CD4-positive, alpha-beta T cell (primary cell): ENCODE data around the gene STAG3. TPM values are rescaled to one million over a fixed set of nuclear protein-coding genes. Genes with fewer than 3 reads are reported as not detected.

ENCODE experiments used
- ATAC-seq: fragments of 200-7000 bp; cut with Tn5 transposase; one replicate; pipeline ENCODE4 v1.10.0; 2022; ENCODE audit warnings: mild to moderate bottlenecking; ENCODE audit not compliant: poor library complexity
- CTCF ChIA-PET: fragments of 350-600 bp; sonication (Branson Sonifier 250); formaldehyde crosslinking; loops from one replicate; lab custom pipeline; 2021; ENCODE audit warnings: antibody characterized with exemption, inconsistent platforms; lab: Charles Lee
- POLR2A ChIA-PET: fragments of 350-600 bp; sonication (Branson Sonifier 250); formaldehyde crosslinking; loops from one replicate; lab custom pipeline; 2021; ENCODE audit warnings: antibody characterized with exemption, inconsistent platforms; lab: Charles Lee
- DNase-seq, 14 experiments: peaks; one replicate each; pipeline ENCODE4 v3.0.0-alpha.2; 2013 to 2020; ENCODE audit warnings: mixed read lengths in 2 of 14
- H3K27ac ChIP-seq, 2 donors: one replicate each; pipeline versions ENCODE4 v1.5.1 to v1.7.0; 2013; ENCODE audit warnings: low read length in 2 of 2, low read depth in 1 of 2, mild to moderate bottlenecking in 1 of 2
- H3K27me3 ChIP-seq, 2 experiments: 1 replicate in 1 of 2; 2 replicates in 1 of 2; pipeline versions ENCODE4 v1.6.1 to v1.7.0; 2013; ENCODE audit warnings: low read length in 2 of 2, control low read depth in 1 of 2, mild to moderate bottlenecking in 1 of 2, moderate library complexity in 1 of 2; ENCODE audit not compliant: insufficient read depth in 2 of 2, control insufficient read depth in 1 of 2
- H3K36me3 ChIP-seq: one replicate; pipeline ENCODE4 v1.6.1; 2013; ENCODE audit warnings: low read length, control low read depth; ENCODE audit not compliant: insufficient read depth
- H3K4me1 ChIP-seq: one replicate; pipeline ENCODE4 v1.6.1; 2013; ENCODE audit warnings: low read length, control low read depth; ENCODE audit not compliant: insufficient read depth
- H3K4me3 ChIP-seq: one replicate; pipeline ENCODE4 v1.5.1; 2013; ENCODE audit warnings: mild to moderate bottlenecking, low read length, moderate library complexity
- H3K9me3 ChIP-seq, 2 experiments: 1 replicate in 1 of 2; 2 replicates in 1 of 2; pipeline versions ENCODE4 v1.6.1 to v1.7.0; 2013; ENCODE audit warnings: low read length in 2 of 2, mild to moderate bottlenecking in 2 of 2, control low read depth in 1 of 2, moderate library complexity in 1 of 2; ENCODE audit not compliant: control insufficient read depth in 1 of 2, insufficient read depth in 1 of 2
- H3K27ac Mint-ChIP-seq: one replicate; pipeline ENCODE4 v1.8.0; 2020; ENCODE audit warnings: mixed read lengths
- H3K27me3 Mint-ChIP-seq: one replicate; pipeline ENCODE4 v1.8.0; 2021; ENCODE audit warnings: mixed read lengths
- H3K36me3 Mint-ChIP-seq: one replicate; pipeline ENCODE4 v1.8.0; 2021; ENCODE audit warnings: low read depth, mixed read lengths
- H3K4me1 Mint-ChIP-seq: one replicate; pipeline ENCODE4 v1.8.0; 2021; ENCODE audit warnings: low read depth, mixed read lengths
- H3K4me3 Mint-ChIP-seq: one replicate; pipeline ENCODE4 v1.8.0; 2020; ENCODE audit warnings: mild to moderate bottlenecking, mixed read lengths
- H3K9me3 Mint-ChIP-seq: one replicate; pipeline ENCODE4 v1.8.0; 2020; ENCODE audit warnings: mixed read lengths
- intact Hi-C, 2 experiments: fragments of 100-400 bp; cut with DNase I in 1 of 2; cut with micrococcal nuclease in 1 of 2; formaldehyde crosslinking; loops; one replicate each; pipeline versions ENCODE4 v1.15.1 to v1.9.0; 2023 to 2025; cut with DNase I, micrococcal nuclease
- total RNA-seq, 174 experiments: library from RNA in 2 of 174; stranded (reverse) in 2 of 174; gene quantifications; one replicate each; pipeline ENCODE4 v1.2.3 and lab custom pipeline; 2021 to 2026
- TF ChIP-seq, protein P1 (sequence below): fragments of 200-600 bp; IDR thresholded peaks from one replicate; pipeline ENCODE4 v1.8.0; 2022; ENCODE audit warnings: antibody characterized with exemption, mild to moderate bottlenecking

Gene STAG3
- total RNA-seq, 2 experiments from 2014 or later: 4.0 to 5.5 TPM

DNA sequence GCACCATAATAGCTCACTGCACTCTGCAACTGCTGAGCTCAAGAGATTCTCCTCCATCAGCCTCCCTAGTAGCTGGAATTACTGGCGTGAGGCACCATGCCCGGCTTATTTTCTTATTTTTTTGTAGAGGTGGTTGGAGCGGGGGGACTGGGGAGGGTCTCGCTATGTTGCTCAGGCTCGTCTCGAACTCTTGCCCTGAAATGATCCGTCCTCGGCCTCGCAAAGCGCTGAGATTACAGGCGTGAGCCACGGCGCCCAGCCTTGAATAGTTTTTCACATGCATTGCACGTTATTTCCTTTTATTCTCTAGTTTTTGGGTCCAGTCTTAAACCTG is 29.5 kb upstream of the STAG3 start:
- ChIA-PET POLR2A (interaction anchor here (0.6 to 4.0 kb wide), 37 partner anchors 10 to 438 kb away, joined by 3 to 53 read pairs (median 6); partner anchors contain the start of genes AP4M1, FBXO24, GAL3ST4 and GPC2), CTCF (interaction anchor here (0.6 to 2.2 kb wide), 5 partner anchors 10 to 68 kb away, joined by 3 to 9 read pairs (median 4); no protein-coding TSS in a partner anchor)
- intact Hi-C loops: loop anchor here (1.0 to 2.0 kb wide), 4 partner anchors 10 to 29 kb away; partner anchors contain the start of genes GPC2 (in 2 of the 2), STAG3 (in 2 of the 2) and TRAPPC14 (in 1 of the 2)
- Histone ChIP-seq H3K36me3 (peaks cover 8% of the 10 kb centered on the region), H3K9me3 (no peaks in the 10 kb centered on the region), H3K27ac (peak overlapping the region; percentile 89 to 94), H3K4me1 (peaks cover 35% of the 10 kb centered on the region), H3K4me3 (peak overlapping the region; percentile 99), H3K27me3 (no peaks in the 10 kb centered on the region)
- H3K27ac Mint-ChIP-seq: peak overlapping the region; percentile 95
- TF ChIP-seq, protein P1, sequence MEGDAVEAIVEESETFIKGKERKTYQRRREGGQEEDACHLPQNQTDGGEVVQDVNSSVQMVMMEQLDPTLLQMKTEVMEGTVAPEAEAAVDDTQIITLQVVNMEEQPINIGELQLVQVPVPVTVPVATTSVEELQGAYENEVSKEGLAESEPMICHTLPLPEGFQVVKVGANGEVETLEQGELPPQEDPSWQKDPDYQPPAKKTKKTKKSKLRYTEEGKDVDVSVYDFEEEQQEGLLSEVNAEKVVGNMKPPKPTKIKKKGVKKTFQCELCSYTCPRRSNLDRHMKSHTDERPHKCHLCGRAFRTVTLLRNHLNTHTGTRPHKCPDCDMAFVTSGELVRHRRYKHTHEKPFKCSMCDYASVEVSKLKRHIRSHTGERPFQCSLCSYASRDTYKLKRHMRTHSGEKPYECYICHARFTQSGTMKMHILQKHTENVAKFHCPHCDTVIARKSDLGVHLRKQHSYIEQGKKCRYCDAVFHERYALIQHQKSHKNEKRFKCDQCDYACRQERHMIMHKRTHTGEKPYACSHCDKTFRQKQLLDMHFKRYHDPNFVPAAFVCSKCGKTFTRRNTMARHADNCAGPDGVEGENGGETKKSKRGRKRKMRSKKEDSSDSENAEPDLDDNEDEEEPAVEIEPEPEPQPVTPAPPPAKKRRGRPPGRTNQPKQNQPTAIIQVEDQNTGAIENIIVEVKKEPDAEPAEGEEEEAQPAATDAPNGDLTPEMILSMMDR: no peak
- H3K27me3 Mint-ChIP-seq: no peaks in the 10 kb centered on the region
- peak overlapping the region; percentile 92 for H3K4me3 Mint-ChIP-seq
- DNase-seq (no peak), ATAC-seq (peak; percentile 5)
- H3K9me3 Mint-ChIP-seq: no peaks in the 10 kb centered on the region
- H3K36me3 Mint-ChIP-seq: peaks cover 38% of the 10 kb centered on the region
- H3K4me1 Mint-ChIP-seq: peaks cover 35% of the 10 kb centered on the region

DNA sequence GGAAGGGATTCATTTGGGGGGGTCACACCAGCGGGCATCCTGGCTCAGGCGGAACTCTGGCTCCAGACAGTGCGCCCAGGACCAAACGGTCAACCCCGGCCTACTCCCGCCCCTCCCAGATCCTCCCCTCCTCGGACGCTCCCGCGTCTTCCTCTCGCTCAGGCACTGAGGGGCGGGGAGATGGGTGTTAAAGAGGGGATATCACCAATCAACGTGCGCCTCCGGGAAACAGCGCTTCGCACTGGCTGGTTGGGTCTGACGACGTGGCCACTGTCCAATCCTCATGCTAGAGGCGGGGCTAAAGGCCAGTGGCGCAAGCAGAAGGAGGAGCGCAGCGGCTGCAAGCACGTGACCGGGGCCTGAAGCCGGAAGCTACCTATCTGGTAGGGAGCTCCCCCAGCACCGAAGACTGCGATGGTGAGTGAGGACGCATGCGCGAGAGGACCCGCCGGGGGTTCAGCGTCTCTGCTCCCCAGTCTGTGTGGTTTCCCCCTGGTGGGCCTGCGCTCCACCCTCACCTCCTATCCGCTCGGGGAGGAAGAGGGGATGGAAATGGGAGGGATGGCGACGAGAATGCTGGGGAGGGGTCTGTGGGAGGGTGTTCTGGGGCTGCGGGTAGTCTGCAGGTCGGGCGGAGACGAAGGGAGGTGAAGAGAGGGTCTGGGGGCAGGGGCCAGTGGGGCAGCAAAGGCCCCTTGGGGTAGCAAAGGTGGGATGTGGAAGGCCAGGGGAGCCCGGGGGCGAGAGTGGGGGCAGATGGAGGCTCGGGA is 29.0 kb upstream of the STAG3 start, which contains the start of gene LAMTOR4:
Gene LAMTOR4, plus strand, starts transcription at position 360 of the 770 bp plus-strand sequence. Its CDS starts 55 bp downstream, at position 415.
- H3K9me3 ChIP-seq: no peaks in the 10 kb centered on the region
- Mint-ChIP-seq H3K4me1 (peaks cover 38% of the 10 kb centered on the region), H3K27ac (peak within 1 kb of the TSS; percentile 95), H3K36me3 (peaks cover 43% of the 10 kb centered on the region), H3K9me3 (no peaks in the 10 kb centered on the region), H3K27me3 (no peaks in the 10 kb centered on the region), H3K4me3 (peak within 1 kb of the TSS; percentile 92)
- peak within 1 kb of the TSS; percentile 93 to 94 for H3K27ac ChIP-seq
- intact Hi-C loops: loop anchor here (1.0 to 2.0 kb wide), 4 partner anchors 10 to 29 kb away; partner anchors contain the start of genes GPC2 (in 2 of the 2), STAG3 (in 2 of the 2) and TRAPPC14 (in 1 of the 2)
- peaks cover 14% of the 10 kb centered on the region for H3K36me3 ChIP-seq
- DNase-seq (peak; percentile 94 to 100 (median 97)), ATAC-seq (peak; percentile 95)
- TF ChIP-seq, protein P1: peak; percentile 9
- H3K4me1 ChIP-seq: peaks cover 41% of the 10 kb centered on the region
- ChIA-PET CTCF (interaction anchor here (0.6 to 2.2 kb wide), 6 partner anchors 9 to 1269 kb away, joined by 3 to 9 read pairs (median 4); no protein-coding TSS in a partner anchor), POLR2A (interaction anchor here (0.6 to 4.0 kb wide), 37 partner anchors 10 to 437 kb away, joined by 3 to 53 read pairs (median 7); partner anchors contain the start of genes AP4M1, FBXO24, GAL3ST4 and GPC2)
- no peaks in the 10 kb centered on the region for H3K27me3 ChIP-seq
- H3K4me3 ChIP-seq: peak within 1 kb of the TSS; percentile 99

DNA sequence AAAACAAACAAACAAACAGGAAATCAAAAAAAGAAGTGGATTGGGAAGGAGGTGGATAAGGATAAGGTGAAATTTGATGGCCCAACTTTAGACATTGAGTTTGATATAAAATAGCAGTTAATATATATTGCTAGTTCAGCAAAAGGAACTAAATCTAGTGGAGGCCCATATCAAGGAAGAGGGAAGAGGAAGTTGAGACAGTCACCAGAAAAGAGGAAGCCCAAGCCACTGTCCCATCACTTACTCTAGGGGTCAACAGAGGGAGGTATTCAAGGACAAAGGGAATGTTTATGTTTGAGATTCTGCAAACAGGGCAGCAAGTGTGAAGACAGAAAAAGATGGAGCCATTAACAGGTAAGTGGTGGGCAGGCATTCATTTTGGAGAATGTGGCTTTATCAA is 25.3 kb upstream of the STAG3 start:
- Histone ChIP-seq H3K4me1 (peaks cover 71% of the 10 kb centered on the region), H3K9me3 (no peaks in the 10 kb centered on the region), H3K4me3 (no peak overlapping the region), H3K27me3 (no peaks in the 10 kb centered on the region), H3K36me3 (peaks cover 48% of the 10 kb centered on the region), H3K27ac (no peak overlapping the region)
- intact Hi-C loops: no loop called here
- TF ChIP-seq, protein P1: no peak
- Mint-ChIP-seq H3K27me3 (no peaks in the 10 kb centered on the region), H3K36me3 (peaks cover 69% of the 10 kb centered on the region), H3K4me3 (peak overlapping the region; percentile 13), H3K4me1 (peaks cover 63% of the 10 kb centered on the region), H3K9me3 (no peaks in the 10 kb centered on the region), H3K27ac (peak overlapping the region; percentile 66)
- CTCF ChIA-PET: no interaction called here
- POLR2A ChIA-PET: no interaction called here
- DNase-seq (no peak), ATAC-seq (no peak)
